GM20431 (cell line): Measurements from ENCODE around the gene ZFYVE27.
"Not testable (repeated sequence)": the region's sequence is repeated elsewhere in the genome, so short reads cannot be mapped to it uniquely, and the experiment has no call there.

Experiments used
- in situ Hi-C: fragments of 300-500 bp; cut with MseI, MboI; formaldehyde crosslinking; loops from one replicate; pipeline ENCODE4 v1.15.0; 2020; ENCODE audit warnings: low sequenced_read_pairs; ENCODE audit not compliant: unreplicated experiment

ZFYVE27 gene

GRCh38 chr10:97736902-97737769, at the start of gene ZFYVE27:
TSS of gene ZFYVE27 (plus strand) at chr10:97737128. CDS start at chr10:97738478, 1,350 bp downstream.
- in situ Hi-C loops = no loop called here

GRCh38 chr10:97687785-97688781, 48.8 kb upstream of the ZFYVE27 start:
- in situ Hi-C loops = no loop called here

- in situ Hi-C loops = no loop called here
These were observed 47.3 kb upstream of the ZFYVE27 start for GRCh38 chr10:97689559-97690020.

- in situ Hi-C loops = no loop called here
These were observed 46.8 kb upstream of the ZFYVE27 start for GRCh38 chr10:97690133-97690532.

- in situ Hi-C loops = not testable (repeated sequence)
These were observed 38.8 kb upstream of the ZFYVE27 start for GRCh38 chr10:97698072-97698655.

- in situ Hi-C loops = no loop called here
These were observed 35.4 kb upstream of the ZFYVE27 start for GRCh38 chr10:97701438-97702069.

GRCh38 chr10:97703398-97704067, 33.4 kb upstream of the ZFYVE27 start:
- in situ Hi-C loops = no loop called here

- in situ Hi-C loops = no loop called here
These were observed 32.6 kb upstream of the ZFYVE27 start for GRCh38 chr10:97704341-97704740.

- in situ Hi-C loops = no loop called here
These were observed 31.8 kb upstream of the ZFYVE27 start for GRCh38 chr10:97705006-97705670.

GRCh38 chr10:97707134-97707861, 29.6 kb upstream of the ZFYVE27 start:
- in situ Hi-C loops = no loop called here

- in situ Hi-C loops = no loop called here
These were observed 28.8 kb upstream of the ZFYVE27 start for GRCh38 chr10:97708167-97708566.

- in situ Hi-C loops = no loop called here
These were observed 27.7 kb upstream of the ZFYVE27 start for GRCh38 chr10:97708976-97709946.

- in situ Hi-C loops = no loop called here
These were observed 25.0 kb upstream of the ZFYVE27 start for GRCh38 chr10:97711640-97712572.

GRCh38 chr10:97713339-97713825, 23.5 kb upstream of the ZFYVE27 start, which contains the start of gene MARVELD1:
TSS of gene MARVELD1 (plus strand) at chr10:97713730. CDS start at chr10:97713877, 147 bp downstream.
- in situ Hi-C loops = no loop called here

GRCh38 chr10:97713826-97714400, 23.0 kb upstream of the ZFYVE27 start:
- in situ Hi-C loops = no loop called here
